GM12801 (cell line): ENCODE results near the gene CYFIP1.

Experiments
- TF ChIP-seq, protein P1 (sequence below): IDR thresholded peaks from one replicate; pipeline ENCODE4 v1.5.1; 2011; ENCODE audit warnings: control low read depth; ENCODE audit not compliant: insufficient read length; ENCODE audit errors: extremely low read depth

Gene CYFIP1

DNA sequence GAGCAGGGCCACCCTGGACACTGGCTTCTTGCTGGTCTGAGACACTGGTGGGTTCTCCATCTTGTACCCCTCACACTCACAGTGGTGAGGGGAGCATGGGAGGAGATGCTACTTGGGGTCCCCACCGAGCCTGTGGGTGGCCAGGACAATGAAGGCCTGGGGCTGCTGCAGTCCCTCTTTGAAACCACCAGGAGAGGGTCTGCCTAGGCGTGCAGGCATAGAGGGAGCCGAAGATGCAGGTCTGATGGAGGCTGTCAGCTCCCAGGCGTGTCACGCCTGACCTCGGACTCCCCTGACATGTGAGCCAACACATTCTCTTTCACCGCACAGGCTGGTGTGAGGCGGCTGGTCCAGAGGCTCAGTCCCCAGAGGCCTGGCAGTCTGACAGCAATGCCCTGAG lies 102.6 kb downstream of the CYFIP1 start:
- TF ChIP-seq, protein P1, sequence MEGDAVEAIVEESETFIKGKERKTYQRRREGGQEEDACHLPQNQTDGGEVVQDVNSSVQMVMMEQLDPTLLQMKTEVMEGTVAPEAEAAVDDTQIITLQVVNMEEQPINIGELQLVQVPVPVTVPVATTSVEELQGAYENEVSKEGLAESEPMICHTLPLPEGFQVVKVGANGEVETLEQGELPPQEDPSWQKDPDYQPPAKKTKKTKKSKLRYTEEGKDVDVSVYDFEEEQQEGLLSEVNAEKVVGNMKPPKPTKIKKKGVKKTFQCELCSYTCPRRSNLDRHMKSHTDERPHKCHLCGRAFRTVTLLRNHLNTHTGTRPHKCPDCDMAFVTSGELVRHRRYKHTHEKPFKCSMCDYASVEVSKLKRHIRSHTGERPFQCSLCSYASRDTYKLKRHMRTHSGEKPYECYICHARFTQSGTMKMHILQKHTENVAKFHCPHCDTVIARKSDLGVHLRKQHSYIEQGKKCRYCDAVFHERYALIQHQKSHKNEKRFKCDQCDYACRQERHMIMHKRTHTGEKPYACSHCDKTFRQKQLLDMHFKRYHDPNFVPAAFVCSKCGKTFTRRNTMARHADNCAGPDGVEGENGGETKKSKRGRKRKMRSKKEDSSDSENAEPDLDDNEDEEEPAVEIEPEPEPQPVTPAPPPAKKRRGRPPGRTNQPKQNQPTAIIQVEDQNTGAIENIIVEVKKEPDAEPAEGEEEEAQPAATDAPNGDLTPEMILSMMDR: no peak

DNA sequence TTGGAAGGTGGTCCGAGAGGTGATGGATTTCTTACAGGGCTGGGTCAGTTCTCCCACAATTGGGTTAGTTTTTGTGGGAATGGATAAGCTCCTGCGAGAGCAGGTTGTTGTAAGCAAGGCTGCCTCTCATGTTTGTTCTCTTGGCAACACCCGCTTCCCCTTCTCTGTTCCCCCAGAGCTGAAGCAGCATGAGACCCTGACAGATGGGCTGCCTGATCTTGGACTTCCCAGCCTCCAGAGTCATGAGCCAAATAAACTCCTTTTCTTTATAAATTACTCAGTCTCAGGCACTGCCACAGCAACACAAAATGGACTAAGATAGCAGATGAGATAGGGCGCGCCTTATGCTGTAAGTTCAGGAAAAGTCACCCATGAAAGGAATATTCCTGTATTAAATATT lies 103.1 kb downstream of the CYFIP1 start:
- TF ChIP-seq, protein P1: no peak

DNA sequence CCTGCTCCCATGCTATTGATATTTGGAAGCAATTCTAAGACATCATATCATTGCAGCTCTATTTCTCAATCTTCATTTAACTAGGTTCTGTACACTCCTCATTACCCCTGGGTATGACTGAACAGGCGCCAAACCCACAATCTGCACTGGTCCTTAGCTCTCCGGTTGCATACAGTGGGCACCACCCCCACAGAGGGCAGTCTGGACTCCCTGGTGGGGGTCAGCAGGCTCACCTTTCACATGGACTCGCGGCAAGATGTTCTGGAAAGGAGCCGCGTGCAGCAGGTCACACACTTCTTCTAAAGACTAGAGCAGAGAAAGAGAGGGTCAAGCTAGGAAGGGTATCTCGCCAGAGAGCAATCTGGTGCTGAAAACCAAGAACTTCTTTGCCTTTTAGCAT lies 105.2 kb downstream of the CYFIP1 start:
- TF ChIP-seq, protein P1: no peak

DNA sequence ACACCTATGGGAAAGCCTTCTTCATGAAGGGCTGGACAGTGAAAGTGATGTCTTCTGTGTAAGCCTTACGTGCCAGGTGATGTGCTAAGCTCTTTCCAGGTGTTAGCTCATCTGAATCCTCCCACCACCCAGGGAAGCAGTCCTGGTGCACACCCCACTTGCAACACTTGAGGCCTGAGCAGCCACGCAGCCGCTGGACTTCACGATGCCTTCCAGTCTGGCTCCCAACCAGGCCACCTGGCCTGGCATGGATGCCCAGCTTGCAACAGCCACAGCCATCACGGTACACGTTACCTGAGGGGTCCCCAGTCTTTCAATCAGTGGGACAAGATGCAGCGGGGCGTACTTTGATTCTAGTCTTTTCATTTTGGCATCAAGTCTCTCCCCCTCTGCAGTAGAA lies 105.9 kb downstream of the CYFIP1 start:
- TF ChIP-seq, protein P1: no peak

DNA sequence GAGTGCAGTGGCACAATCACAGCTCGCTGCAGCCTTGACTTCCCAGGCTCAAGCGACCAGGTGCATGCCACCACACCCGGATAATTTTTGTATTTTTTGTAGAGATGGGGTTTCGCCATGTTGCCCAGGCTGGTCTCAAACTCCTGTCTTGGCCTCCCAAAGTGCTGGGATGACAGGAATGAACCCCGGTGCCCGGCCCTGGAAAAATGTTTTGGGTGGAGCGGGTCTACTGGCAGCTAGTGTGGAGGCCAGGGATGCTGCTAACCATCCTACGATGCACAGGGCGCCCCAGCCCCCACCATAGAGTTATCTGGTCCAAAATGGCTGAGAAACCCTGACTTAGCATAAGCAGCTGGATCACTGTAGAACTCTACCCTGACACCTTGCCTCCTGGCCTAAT lies 106.3 kb downstream of the CYFIP1 start:
- TF ChIP-seq, protein P1: no peak

- TF ChIP-seq, protein P1: no peak
Observed at GRCh38 chr15:22872936-22873701, 107.0 kb downstream of the CYFIP1 start.

DNA sequence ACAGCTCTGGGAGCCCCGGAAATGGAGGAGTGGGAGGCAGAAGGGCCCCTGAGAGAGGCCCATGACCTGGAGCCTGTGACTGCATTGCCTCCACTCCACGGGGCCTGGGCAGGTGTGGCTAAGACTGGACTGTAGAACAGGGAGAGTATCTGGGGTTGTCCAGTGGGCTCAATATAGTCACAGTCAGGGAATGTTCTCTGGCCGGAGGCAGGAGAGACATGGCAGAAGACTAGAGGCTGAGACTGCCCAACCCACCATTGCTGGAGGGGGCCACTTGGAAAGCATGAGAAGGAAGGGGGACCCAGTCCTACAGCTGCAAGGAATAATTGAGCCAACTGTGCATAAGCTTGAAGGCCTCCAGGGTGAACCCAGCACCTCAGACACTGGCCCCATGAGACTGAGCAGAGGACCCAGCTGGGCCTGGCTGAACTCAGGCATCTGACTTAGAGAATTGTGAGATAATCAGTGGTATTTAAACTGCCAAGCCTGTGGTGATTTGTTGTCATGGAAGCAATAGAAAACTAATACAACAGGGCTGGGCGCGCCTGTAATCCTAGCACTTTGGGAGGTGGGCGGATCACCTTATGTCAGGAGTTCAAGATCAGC lies 108.6 kb downstream of the CYFIP1 start:
- TF ChIP-seq, protein P1: no peak
